ENCODE measurements around the gene CLEC4F. TPM values are rescaled to one million over a fixed set of nuclear protein-coding genes. Genes with fewer than 3 reads are reported as not detected.

The CLEC4F gene
- total and polyA plus RNA-seq, 2 of the 13 experiments (the other 11 are each of a cell fraction or from before 2014, with no cell fraction given), result 0.12 to 0.13 TPM

DNA sequence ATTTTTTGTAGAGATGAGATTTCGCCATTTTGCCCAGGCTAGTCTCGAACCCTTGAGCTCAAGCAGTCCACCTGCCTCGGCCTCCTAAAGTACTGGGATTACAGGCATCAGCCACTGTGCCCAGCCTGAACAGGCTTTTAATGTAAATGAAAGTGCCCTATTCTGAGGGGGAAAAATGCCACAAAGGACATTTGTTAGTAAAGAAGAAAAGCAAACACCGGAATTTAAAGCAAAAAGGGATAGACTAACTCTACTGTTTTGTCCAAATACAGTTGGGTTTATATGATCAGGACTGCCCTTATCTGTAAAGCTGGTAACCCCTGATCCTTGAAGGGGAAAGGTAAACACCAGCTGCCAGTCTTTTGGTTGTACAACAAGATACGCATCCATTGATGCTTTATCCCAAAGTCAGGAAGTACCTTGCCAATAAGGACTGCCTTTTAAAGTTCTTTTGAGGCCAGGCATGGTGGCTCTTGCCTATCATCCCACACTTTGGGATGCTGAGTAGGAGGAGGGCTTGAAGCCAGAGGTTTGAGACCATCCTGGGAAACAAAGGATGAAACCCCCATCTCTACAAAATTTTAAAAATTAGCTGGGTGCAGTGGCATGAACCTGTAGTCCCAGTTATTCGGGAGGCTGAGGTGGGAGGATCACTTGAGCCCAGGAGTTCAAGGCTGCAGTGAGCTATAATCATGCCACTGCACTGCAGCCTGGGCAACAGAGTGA lies 13.1 kb downstream of the CLEC4F start (continued):
- TF ChIP-seq RBM39 (IDR thresholded peaks at IDR 0.05; ENCODE audit: low read depth, low read length, poor library complexity, severe bottlenecking) (no peak), ZNF558 (CRISPR knock-in tag; IDR thresholded peaks at IDR 0.05; ENCODE audit: borderline replicate concordance) (no peak; the same call in 1 of the 2 replicates), FOXA1 (IDR thresholded peaks at IDR 0.05) (peak; percentile 87), FOXA1 (CRISPR knock-in tag; IDR thresholded peaks at IDR 0.05) (peak; percentile 99), MIER2 (CRISPR knock-in tag; IDR thresholded peaks at IDR 0.05) (peak; percentile 72; the same call in 1 of the 2 replicates), ZNF317 (CRISPR knock-in tag; IDR thresholded peaks at IDR 0.05) (peak; percentile 88), NFYB (CRISPR knock-in tag; IDR thresholded peaks at IDR 0.05) (peak; percentile 32; the same call in 1 of the 2 replicates), ZSCAN20 (CRISPR knock-in tag; IDR thresholded peaks at IDR 0.05; ENCODE audit: borderline replicate concordance) (no peak)
- TF ChIP-seq, protein P1, sequence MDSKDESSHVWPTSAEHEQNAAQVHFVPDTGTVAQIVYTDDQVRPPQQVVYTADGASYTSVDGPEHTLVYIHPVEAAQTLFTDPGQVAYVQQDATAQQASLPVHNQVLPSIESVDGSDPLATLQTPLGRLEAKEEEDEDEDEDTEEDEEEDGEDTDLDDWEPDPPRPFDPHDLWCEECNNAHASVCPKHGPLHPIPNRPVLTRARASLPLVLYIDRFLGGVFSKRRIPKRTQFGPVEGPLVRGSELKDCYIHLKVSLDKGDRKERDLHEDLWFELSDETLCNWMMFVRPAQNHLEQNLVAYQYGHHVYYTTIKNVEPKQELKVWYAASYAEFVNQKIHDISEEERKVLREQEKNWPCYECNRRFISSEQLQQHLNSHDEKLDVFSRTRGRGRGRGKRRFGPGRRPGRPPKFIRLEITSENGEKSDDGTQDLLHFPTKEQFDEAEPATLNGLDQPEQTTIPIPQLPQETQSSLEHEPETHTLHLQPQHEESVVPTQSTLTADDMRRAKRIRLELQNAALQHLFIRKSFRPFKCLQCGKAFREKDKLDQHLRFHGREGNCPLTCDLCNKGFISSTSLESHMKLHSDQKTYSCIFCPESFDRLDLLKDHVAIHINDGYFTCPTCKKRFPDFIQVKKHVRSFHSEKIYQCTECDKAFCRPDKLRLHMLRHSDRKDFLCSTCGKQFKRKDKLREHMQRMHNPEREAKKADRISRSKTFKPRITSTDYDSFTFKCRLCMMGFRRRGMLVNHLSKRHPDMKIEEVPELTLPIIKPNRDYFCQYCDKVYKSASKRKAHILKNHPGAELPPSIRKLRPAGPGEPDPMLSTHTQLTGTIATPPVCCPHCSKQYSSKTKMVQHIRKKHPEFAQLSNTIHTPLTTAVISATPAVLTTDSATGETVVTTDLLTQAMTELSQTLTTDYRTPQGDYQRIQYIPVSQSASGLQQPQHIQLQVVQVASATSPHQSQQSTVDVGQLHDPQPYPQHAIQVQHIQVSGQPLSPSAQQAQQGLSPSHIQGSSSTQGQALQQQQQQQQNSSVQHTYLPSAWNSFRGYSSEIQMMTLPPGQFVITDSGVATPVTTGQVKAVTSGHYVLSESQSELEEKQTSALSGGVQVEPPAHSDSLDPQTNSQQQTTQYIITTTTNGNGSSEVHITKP (CRISPR knock-in tag; IDR thresholded peaks at IDR 0.05; ENCODE audit: low read depth), result peak; percentile 83
- TF ChIP-seq, protein P2, sequence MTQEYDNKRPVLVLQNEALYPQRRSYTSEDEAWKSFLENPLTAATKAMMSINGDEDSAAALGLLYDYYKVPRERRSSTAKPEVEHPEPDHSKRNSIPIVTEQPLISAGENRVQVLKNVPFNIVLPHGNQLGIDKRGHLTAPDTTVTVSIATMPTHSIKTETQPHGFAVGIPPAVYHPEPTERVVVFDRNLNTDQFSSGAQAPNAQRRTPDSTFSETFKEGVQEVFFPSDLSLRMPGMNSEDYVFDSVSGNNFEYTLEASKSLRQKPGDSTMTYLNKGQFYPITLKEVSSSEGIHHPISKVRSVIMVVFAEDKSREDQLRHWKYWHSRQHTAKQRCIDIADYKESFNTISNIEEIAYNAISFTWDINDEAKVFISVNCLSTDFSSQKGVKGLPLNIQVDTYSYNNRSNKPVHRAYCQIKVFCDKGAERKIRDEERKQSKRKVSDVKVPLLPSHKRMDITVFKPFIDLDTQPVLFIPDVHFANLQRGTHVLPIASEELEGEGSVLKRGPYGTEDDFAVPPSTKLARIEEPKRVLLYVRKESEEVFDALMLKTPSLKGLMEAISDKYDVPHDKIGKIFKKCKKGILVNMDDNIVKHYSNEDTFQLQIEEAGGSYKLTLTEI (CRISPR knock-in tag; conservative IDR thresholded peaks at IDR 0.05), result no peak
- TF ChIP-seq, protein P3, sequence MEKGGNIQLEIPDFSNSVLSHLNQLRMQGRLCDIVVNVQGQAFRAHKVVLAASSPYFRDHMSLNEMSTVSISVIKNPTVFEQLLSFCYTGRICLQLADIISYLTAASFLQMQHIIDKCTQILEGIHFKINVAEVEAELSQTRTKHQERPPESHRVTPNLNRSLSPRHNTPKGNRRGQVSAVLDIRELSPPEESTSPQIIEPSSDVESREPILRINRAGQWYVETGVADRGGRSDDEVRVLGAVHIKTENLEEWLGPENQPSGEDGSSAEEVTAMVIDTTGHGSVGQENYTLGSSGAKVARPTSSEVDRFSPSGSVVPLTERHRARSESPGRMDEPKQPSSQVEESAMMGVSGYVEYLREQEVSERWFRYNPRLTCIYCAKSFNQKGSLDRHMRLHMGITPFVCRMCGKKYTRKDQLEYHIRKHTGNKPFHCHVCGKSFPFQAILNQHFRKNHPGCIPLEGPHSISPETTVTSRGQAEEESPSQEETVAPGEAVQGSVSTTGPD (CRISPR knock-in tag; IDR thresholded peaks at IDR 0.05), result peak; percentile 75; the same call in 1 of the 2 replicates
- TF ChIP-seq, protein P4, sequence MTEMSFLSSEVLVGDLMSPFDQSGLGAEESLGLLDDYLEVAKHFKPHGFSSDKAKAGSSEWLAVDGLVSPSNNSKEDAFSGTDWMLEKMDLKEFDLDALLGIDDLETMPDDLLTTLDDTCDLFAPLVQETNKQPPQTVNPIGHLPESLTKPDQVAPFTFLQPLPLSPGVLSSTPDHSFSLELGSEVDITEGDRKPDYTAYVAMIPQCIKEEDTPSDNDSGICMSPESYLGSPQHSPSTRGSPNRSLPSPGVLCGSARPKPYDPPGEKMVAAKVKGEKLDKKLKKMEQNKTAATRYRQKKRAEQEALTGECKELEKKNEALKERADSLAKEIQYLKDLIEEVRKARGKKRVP (CRISPR knock-in tag; IDR thresholded peaks at IDR 0.05), result peak in 1 of 2 experiments; percentile 53; a peak in 1 of 4 replicates
- TF ChIP-seq, protein P5, sequence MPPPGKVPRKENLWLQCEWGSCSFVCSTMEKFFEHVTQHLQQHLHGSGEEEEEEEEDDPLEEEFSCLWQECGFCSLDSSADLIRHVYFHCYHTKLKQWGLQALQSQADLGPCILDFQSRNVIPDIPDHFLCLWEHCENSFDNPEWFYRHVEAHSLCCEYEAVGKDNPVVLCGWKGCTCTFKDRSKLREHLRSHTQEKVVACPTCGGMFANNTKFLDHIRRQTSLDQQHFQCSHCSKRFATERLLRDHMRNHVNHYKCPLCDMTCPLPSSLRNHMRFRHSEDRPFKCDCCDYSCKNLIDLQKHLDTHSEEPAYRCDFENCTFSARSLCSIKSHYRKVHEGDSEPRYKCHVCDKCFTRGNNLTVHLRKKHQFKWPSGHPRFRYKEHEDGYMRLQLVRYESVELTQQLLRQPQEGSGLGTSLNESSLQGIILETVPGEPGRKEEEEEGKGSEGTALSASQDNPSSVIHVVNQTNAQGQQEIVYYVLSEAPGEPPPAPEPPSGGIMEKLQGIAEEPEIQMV (CRISPR knock-in tag; IDR thresholded peaks at IDR 0.05; ENCODE audit: low read depth), result peak; percentile 42; the same call in 1 of the 2 replicates
- TF ChIP-seq, protein P6, sequence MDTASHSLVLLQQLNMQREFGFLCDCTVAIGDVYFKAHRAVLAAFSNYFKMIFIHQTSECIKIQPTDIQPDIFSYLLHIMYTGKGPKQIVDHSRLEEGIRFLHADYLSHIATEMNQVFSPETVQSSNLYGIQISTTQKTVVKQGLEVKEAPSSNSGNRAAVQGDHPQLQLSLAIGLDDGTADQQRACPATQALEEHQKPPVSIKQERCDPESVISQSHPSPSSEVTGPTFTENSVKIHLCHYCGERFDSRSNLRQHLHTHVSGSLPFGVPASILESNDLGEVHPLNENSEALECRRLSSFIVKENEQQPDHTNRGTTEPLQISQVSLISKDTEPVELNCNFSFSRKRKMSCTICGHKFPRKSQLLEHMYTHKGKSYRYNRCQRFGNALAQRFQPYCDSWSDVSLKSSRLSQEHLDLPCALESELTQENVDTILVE (CRISPR knock-in tag; IDR thresholded peaks at IDR 0.05), result peak; percentile 76; the same call in 1 of the 2 replicates
- TF ChIP-seq, protein P7, sequence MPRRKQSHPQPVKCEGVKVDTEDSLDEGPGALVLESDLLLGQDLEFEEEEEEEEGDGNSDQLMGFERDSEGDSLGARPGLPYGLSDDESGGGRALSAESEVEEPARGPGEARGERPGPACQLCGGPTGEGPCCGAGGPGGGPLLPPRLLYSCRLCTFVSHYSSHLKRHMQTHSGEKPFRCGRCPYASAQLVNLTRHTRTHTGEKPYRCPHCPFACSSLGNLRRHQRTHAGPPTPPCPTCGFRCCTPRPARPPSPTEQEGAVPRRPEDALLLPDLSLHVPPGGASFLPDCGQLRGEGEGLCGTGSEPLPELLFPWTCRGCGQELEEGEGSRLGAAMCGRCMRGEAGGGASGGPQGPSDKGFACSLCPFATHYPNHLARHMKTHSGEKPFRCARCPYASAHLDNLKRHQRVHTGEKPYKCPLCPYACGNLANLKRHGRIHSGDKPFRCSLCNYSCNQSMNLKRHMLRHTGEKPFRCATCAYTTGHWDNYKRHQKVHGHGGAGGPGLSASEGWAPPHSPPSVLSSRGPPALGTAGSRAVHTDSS (CRISPR knock-in tag; conservative IDR thresholded peaks at IDR 0.05), result no peak

All from HepG2 (cell line).